ENCODE measurements around the gene CCDC93. TPM values are rescaled to one million over a fixed set of nuclear protein-coding genes. Genes with fewer than 3 reads are reported as not detected.

Gene CCDC93
- polyA plus RNA-seq, 1 donor from 2014 or later: 98.4 TPM

DNA sequence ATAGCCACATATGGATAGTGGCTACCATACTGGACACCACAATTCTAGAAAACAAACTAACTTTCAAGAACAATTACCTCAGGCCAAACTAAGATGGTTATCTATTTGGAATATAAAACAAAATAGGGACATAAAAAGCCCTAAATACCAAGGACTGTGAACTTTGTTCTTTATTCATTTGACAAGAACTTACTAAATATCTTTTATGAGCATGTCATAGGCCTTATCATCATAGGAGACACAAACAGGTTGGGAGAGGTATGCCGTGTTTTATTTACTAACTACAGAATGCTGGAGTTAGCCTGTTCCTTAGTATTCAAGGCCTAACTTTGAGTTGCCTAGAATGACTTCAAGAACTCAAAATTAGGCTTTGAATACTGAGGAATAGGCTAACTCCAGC is 32.1 kb downstream of the CCDC93 start:
- no peak overlapping the region for H3K4me3 ChIP-seq (ENCODE audit: low read length)
- no peaks in the 10 kb centered on the region for H3K36me3 ChIP-seq (ENCODE audit: insufficient read depth, low read length)

DNA sequence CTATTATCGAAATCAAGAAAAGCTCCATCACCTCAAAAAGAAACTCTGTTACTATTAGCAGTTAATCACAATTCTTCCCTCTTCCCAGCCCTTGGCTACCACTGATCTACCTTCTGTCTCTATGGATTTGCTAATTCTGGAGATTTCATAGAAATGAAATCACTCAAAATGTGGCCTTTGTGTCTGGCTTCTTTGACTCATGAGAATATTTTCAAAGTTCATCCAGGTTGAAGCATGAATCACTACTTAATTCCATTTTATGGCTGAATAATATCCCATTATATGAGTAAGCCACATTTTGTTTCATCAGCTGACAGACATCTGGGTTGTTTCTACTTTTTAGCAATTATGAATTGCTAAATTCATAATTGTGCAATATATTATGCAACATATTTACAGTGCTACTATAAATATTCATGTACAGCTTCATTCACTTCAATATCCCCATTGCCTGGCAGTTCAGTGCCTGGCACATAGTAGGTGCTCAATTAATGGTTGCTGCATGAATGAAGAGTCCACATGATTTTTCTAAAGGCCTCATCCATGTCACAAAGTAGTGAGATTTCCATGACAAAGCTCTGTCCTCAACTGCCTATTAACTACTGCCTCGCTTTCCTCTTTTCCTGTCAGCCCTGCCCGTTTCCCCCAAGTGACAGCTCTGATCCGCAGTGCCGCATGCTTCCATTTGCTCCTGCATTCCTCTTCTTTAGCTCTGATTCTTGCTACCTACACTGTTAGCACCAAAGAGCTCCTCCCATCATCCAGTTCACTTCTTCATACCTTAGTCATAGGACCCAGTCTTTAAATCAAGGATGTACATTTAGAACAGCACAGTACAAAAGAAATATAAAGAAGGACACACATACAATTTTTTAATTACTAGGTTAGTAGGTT is 32.8 kb downstream of the CCDC93 start:
- no peaks in the 10 kb centered on the region for H3K9me3 ChIP-seq (ENCODE audit: low read length)
- no peak for TF ChIP-seq MXI1 (conservative IDR thresholded peaks at IDR 0.05; ENCODE audit: poor library complexity, severe bottlenecking)
- no peak for TF ChIP-seq EZH2 (IDR thresholded peaks at IDR 0.05; ENCODE audit: borderline replicate concordance, insufficient read depth, low read length, poor library complexity, severe bottlenecking)
- TF ChIP-seq, protein P1, sequence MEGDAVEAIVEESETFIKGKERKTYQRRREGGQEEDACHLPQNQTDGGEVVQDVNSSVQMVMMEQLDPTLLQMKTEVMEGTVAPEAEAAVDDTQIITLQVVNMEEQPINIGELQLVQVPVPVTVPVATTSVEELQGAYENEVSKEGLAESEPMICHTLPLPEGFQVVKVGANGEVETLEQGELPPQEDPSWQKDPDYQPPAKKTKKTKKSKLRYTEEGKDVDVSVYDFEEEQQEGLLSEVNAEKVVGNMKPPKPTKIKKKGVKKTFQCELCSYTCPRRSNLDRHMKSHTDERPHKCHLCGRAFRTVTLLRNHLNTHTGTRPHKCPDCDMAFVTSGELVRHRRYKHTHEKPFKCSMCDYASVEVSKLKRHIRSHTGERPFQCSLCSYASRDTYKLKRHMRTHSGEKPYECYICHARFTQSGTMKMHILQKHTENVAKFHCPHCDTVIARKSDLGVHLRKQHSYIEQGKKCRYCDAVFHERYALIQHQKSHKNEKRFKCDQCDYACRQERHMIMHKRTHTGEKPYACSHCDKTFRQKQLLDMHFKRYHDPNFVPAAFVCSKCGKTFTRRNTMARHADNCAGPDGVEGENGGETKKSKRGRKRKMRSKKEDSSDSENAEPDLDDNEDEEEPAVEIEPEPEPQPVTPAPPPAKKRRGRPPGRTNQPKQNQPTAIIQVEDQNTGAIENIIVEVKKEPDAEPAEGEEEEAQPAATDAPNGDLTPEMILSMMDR (IDR thresholded peaks at IDR 0.05; ENCODE audit: poor library complexity, severe bottlenecking): no peak
- no peak for TF ChIP-seq POLR2AphosphoS5 (IDR thresholded peaks at IDR 0.05)
- no peak for TF ChIP-seq SMC3 (conservative IDR thresholded peaks at IDR 0.05; ENCODE audit: poor library complexity)
- TF ChIP-seq EP300 (conservative IDR thresholded peaks at IDR 0.05; ENCODE audit: poor library complexity, severe bottlenecking): no peak
- TF ChIP-seq TAF1 (IDR thresholded peaks at IDR 0.05; ENCODE audit: low read depth): no peak
- TF ChIP-seq, protein P2, sequence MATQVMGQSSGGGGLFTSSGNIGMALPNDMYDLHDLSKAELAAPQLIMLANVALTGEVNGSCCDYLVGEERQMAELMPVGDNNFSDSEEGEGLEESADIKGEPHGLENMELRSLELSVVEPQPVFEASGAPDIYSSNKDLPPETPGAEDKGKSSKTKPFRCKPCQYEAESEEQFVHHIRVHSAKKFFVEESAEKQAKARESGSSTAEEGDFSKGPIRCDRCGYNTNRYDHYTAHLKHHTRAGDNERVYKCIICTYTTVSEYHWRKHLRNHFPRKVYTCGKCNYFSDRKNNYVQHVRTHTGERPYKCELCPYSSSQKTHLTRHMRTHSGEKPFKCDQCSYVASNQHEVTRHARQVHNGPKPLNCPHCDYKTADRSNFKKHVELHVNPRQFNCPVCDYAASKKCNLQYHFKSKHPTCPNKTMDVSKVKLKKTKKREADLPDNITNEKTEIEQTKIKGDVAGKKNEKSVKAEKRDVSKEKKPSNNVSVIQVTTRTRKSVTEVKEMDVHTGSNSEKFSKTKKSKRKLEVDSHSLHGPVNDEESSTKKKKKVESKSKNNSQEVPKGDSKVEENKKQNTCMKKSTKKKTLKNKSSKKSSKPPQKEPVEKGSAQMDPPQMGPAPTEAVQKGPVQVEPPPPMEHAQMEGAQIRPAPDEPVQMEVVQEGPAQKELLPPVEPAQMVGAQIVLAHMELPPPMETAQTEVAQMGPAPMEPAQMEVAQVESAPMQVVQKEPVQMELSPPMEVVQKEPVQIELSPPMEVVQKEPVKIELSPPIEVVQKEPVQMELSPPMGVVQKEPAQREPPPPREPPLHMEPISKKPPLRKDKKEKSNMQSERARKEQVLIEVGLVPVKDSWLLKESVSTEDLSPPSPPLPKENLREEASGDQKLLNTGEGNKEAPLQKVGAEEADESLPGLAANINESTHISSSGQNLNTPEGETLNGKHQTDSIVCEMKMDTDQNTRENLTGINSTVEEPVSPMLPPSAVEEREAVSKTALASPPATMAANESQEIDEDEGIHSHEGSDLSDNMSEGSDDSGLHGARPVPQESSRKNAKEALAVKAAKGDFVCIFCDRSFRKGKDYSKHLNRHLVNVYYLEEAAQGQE (IDR thresholded peaks at IDR 0.05; ENCODE audit: borderline replicate concordance): no peak
- TF ChIP-seq RAD21 (conservative IDR thresholded peaks at IDR 0.05): no peak
- no peak overlapping the region for H3K27ac ChIP-seq (ENCODE audit: low read length)
- no peak overlapping the region for H3K4me3 ChIP-seq (ENCODE audit: low read length)
- H3K9ac ChIP-seq (ENCODE audit: low read length): no peak overlapping the region
- H4K20me1 ChIP-seq (ENCODE audit: insufficient read depth): no peaks in the 10 kb centered on the region
- H3K9me2 ChIP-seq (ENCODE audit: insufficient read depth, low read length): no peaks in the 10 kb centered on the region
- H2AFZ ChIP-seq (ENCODE audit: low read depth, low read length): no peak overlapping the region
- H3K4me2 ChIP-seq (ENCODE audit: low read length): no peak overlapping the region
- H3K36me3 ChIP-seq (ENCODE audit: insufficient read depth, low read length): no peaks in the 10 kb centered on the region
- no peaks in the 10 kb centered on the region for H3K79me2 ChIP-seq (replicated peaks; ENCODE audit: insufficient read depth, low read length)
- H3K27me3 ChIP-seq (ENCODE audit: insufficient read depth, low read depth, low read length): no peaks in the 10 kb centered on the region
- H3F3A ChIP-seq (ENCODE audit: insufficient read depth, low read length, poor library complexity, severe bottlenecking): no peaks in the 10 kb centered on the region

More for the DNA sequence above, 32.1 kb downstream of the CCDC93 start:
- H3K9me2 ChIP-seq (ENCODE audit: insufficient read depth, low read length): no peaks in the 10 kb centered on the region
- no peaks in the 10 kb centered on the region for H3K9me3 ChIP-seq (ENCODE audit: low read length)
- TF ChIP-seq TAF1 (IDR thresholded peaks at IDR 0.05; ENCODE audit: low read depth) (no peak), EP300 (conservative IDR thresholded peaks at IDR 0.05; ENCODE audit: poor library complexity, severe bottlenecking) (no peak), POLR2AphosphoS5 (IDR thresholded peaks at IDR 0.05) (no peak), SMC3 (conservative IDR thresholded peaks at IDR 0.05; ENCODE audit: poor library complexity) (no peak), RAD21 (conservative IDR thresholded peaks at IDR 0.05) (no peak), EZH2 (IDR thresholded peaks at IDR 0.05; ENCODE audit: borderline replicate concordance, insufficient read depth, low read length, poor library complexity, severe bottlenecking) (no peak), MXI1 (conservative IDR thresholded peaks at IDR 0.05; ENCODE audit: poor library complexity, severe bottlenecking) (no peak)
- TF ChIP-seq, protein P1 (IDR thresholded peaks at IDR 0.05; ENCODE audit: poor library complexity, severe bottlenecking): no peak
- TF ChIP-seq, protein P2 (IDR thresholded peaks at IDR 0.05; ENCODE audit: borderline replicate concordance): no peak
- no peaks in the 10 kb centered on the region for H3K79me2 ChIP-seq (replicated peaks; ENCODE audit: insufficient read depth, low read length)
- H3F3A ChIP-seq (ENCODE audit: insufficient read depth, low read length, poor library complexity, severe bottlenecking): no peaks in the 10 kb centered on the region
- no peak overlapping the region for H2AFZ ChIP-seq (ENCODE audit: low read depth, low read length)
- no peak overlapping the region for H3K4me2 ChIP-seq (ENCODE audit: low read length)
- H4K20me1 ChIP-seq (ENCODE audit: insufficient read depth): no peaks in the 10 kb centered on the region
- no peak overlapping the region for H3K9ac ChIP-seq (ENCODE audit: low read length)
- H3K27ac ChIP-seq (ENCODE audit: low read length): no peak overlapping the region
- no peaks in the 10 kb centered on the region for H3K27me3 ChIP-seq (ENCODE audit: insufficient read depth, low read depth, low read length)

Data from neural cell (in vitro differentiated cells).